Caco-2 (cell line): ENCODE results near the gene DTX1. TPM values are rescaled to one million over a fixed set of nuclear protein-coding genes. Genes with fewer than 3 reads are reported as not detected.

Source experiments
- BruUV-seq: library from RNA; stranded (reverse); fragments of 400-500 nt; replicated peaks from 2 replicates; lab custom pipeline; 2021; lab: Mats Ljungman, UMichigan
- CTCF ChIA-PET: fragments of 300-600 bp; sonication (Branson Sonifier 250); formaldehyde crosslinking; loops from one replicate; lab custom pipeline; 2022; ENCODE audit warnings: antibody characterized with exemption; lab: Charles Lee
- POLR2A ChIA-PET: fragments of 300-600 bp; sonication (Branson Sonifier 250); formaldehyde crosslinking; loops from one replicate; lab custom pipeline; 2022; ENCODE audit warnings: antibody characterized with exemption; lab: Charles Lee
- DNase-seq, 2 experiments: peaks; one replicate each; pipeline versions ENCODE4 v3.0.0 to v3.0.0-alpha.2; 2020 to 2022
- H3K27me3 ChIP-seq: replicated peaks from 2 replicates; pipeline ENCODE4 v1.6.0; 2011; ENCODE audit warnings: low read length; ENCODE audit not compliant: control insufficient read depth, insufficient read depth
- H3K36me3 ChIP-seq: 2 replicates; pipeline ENCODE4 v1.5.1; 2011; ENCODE audit warnings: low read length; ENCODE audit not compliant: control insufficient read depth, insufficient read depth
- H3K4me1 ChIP-seq: fragments of 250-450 bp; sonication (Bioruptor Pico); 2 replicates; pipeline ENCODE4 v1.5.1; 2020; ENCODE audit warnings: mild to moderate bottlenecking
- H3K4me3 ChIP-seq: 2 replicates; pipeline ENCODE4 v1.5.1; 2011; ENCODE audit warnings: low read depth, mild to moderate bottlenecking, control low read depth, low read length
- H3K9me3 ChIP-seq: fragments of 250-450 bp; sonication (Bioruptor Pico); 2 replicates; pipeline ENCODE4 v1.5.1; 2020; ENCODE audit warnings: mild to moderate bottlenecking, moderate library complexity
- H3K27ac Mint-ChIP-seq: one replicate; pipeline ENCODE4 v1.8.0; 2022; ENCODE audit warnings: mixed read lengths; ENCODE audit not compliant: unreplicated experiment
- H3K27me3 Mint-ChIP-seq: one replicate; pipeline ENCODE4 v1.8.0; 2022; ENCODE audit warnings: mixed read lengths; ENCODE audit not compliant: insufficient read depth, unreplicated experiment
- H3K36me3 Mint-ChIP-seq: one replicate; pipeline ENCODE4 v1.8.0; 2022; ENCODE audit warnings: mild to moderate bottlenecking, mixed read lengths; ENCODE audit not compliant: insufficient read depth, unreplicated experiment
- H3K4me1 Mint-ChIP-seq: one replicate; pipeline ENCODE4 v1.8.0; 2022; ENCODE audit warnings: low read depth, mixed read lengths; ENCODE audit not compliant: unreplicated experiment
- H3K4me3 Mint-ChIP-seq: one replicate; pipeline ENCODE4 v1.8.0; 2022; ENCODE audit warnings: mild to moderate bottlenecking, moderate library complexity, mixed read lengths; ENCODE audit not compliant: unreplicated experiment
- H3K9me3 Mint-ChIP-seq: one replicate; pipeline ENCODE4 v1.8.0; 2022; ENCODE audit warnings: mixed read lengths; ENCODE audit not compliant: unreplicated experiment
- CTCF ChIP-seq, 2 experiments: fragments of 200-600 bp in 1 of 2; IDR thresholded peaks; 1 replicate in 1 of 2; 2 replicates in 1 of 2; pipeline versions ENCODE4 v1.5.1 to v1.8.0; 2011 to 2022; ENCODE audit warnings: antibody characterized with exemption in 1 of 2, control low read depth in 1 of 2, inconsistent platforms in 1 of 2, low read depth in 1 of 2, low read length in 1 of 2, mild to moderate bottlenecking in 1 of 2, moderate library complexity in 1 of 2; ENCODE audit not compliant: insufficient read depth in 1 of 2, severe bottlenecking in 1 of 2, unreplicated experiment in 1 of 2
- intact Hi-C: fragments of 100-400 bp; cut with micrococcal nuclease; formaldehyde crosslinking; loops from one replicate; pipeline ENCODE4 v1.10.0; 2022; ENCODE audit not compliant: unreplicated experiment
- total RNA-seq: library from RNA; stranded (reverse); gene quantifications from 2 replicates; pipeline ENCODE4 v1.2.3, GENCODE V29; 2022

The DTX1 gene
- total RNA-seq, 1 experiment from 2014 or later = not detected

- Histone ChIP-seq H3K27me3 (no peaks in the 10 kb centered on the region; the same call in 1 of the 2 replicates), H3K4me1 (no peaks in the 10 kb centered on the region), H3K9me3 (no peaks in the 10 kb centered on the region), H3K4me3 (no peak overlapping the region), H3K36me3 (no peaks in the 10 kb centered on the region)
- H3K4me3 Mint-ChIP-seq = no peak overlapping the region
- intact Hi-C loops = no loop called here
- no peaks in the 10 kb centered on the region for H3K4me1 Mint-ChIP-seq
- POLR2A ChIA-PET = no interaction called here
- H3K27ac Mint-ChIP-seq = no peak overlapping the region
- TF ChIP-seq CTCF (IDR thresholded peaks at IDR 0.05; ENCODE audit: insufficient read depth in 1 of 2, low read depth in 1 of 2, low read length in 1 of 2, severe bottlenecking in 1 of 2, unreplicated experiment in 1 of 2) = no peak
- peaks cover 15% of the 10 kb centered on the region for H3K27me3 Mint-ChIP-seq
- CTCF ChIA-PET = interaction anchor here (0.6 kb wide), 1 partner anchor 139 kb away, joined by 3 read pairs; no protein-coding TSS in a partner anchor
- no peaks in the 10 kb centered on the region for H3K9me3 Mint-ChIP-seq
- DNase-seq = no peak
- no TSS peak for BruUV-seq
- no peaks in the 10 kb centered on the region for H3K36me3 Mint-ChIP-seq
Measured at GRCh38 chr12:113014565-113014964, 42.0 kb upstream of the DTX1 start.

GRCh38 chr12:113016796-113017195 lies 39.7 kb upstream of the DTX1 start:
- H3K4me3 ChIP-seq = no peak overlapping the region
- H3K4me3 Mint-ChIP-seq = no peak overlapping the region
- POLR2A ChIA-PET = no interaction called here
- H3K9me3 ChIP-seq = no peaks in the 10 kb centered on the region
- no TSS peak for BruUV-seq
- peaks cover 24% of the 10 kb centered on the region for H3K27me3 Mint-ChIP-seq
- intact Hi-C loops = no loop called here
- no peaks in the 10 kb centered on the region for H3K4me1 Mint-ChIP-seq
- H3K4me1 ChIP-seq = no peaks in the 10 kb centered on the region
- no peaks in the 10 kb centered on the region; the same call in 1 of the 2 replicates for H3K27me3 ChIP-seq
- no peaks in the 10 kb centered on the region for H3K9me3 Mint-ChIP-seq
- CTCF ChIA-PET = no interaction called here
- H3K36me3 ChIP-seq = no peaks in the 10 kb centered on the region
- no peaks in the 10 kb centered on the region for H3K36me3 Mint-ChIP-seq
- H3K27ac Mint-ChIP-seq = no peak overlapping the region
- TF ChIP-seq CTCF (IDR thresholded peaks at IDR 0.05; ENCODE audit: insufficient read depth in 1 of 2, low read depth in 1 of 2, low read length in 1 of 2, severe bottlenecking in 1 of 2, unreplicated experiment in 1 of 2) = no peak
- DNase-seq = no peak

GRCh38 chr12:113019025-113019424 lies 37.5 kb upstream of the DTX1 start:
- H3K36me3 Mint-ChIP-seq = no peaks in the 10 kb centered on the region
- no peaks in the 10 kb centered on the region for H3K36me3 ChIP-seq
- H3K4me3 ChIP-seq = no peak overlapping the region
- peaks cover 26% of the 10 kb centered on the region for H3K27me3 Mint-ChIP-seq
- H3K4me1 Mint-ChIP-seq = no peaks in the 10 kb centered on the region
- H3K4me1 ChIP-seq = no peaks in the 10 kb centered on the region
- BruUV-seq = no TSS peak
- H3K9me3 ChIP-seq = no peaks in the 10 kb centered on the region
- no peaks in the 10 kb centered on the region for H3K9me3 Mint-ChIP-seq
- no peak overlapping the region for H3K27ac Mint-ChIP-seq
- no peaks in the 10 kb centered on the region; the same call in 1 of the 2 replicates for H3K27me3 ChIP-seq
- DNase-seq = no peak
- CTCF ChIA-PET = no interaction called here
- intact Hi-C loops = no loop called here
- POLR2A ChIA-PET = no interaction called here
- H3K4me3 Mint-ChIP-seq = no peak overlapping the region
- no peak for TF ChIP-seq CTCF (IDR thresholded peaks at IDR 0.05; ENCODE audit: insufficient read depth in 1 of 2, low read depth in 1 of 2, low read length in 1 of 2, severe bottlenecking in 1 of 2, unreplicated experiment in 1 of 2)
